Neutrophil (primary cell): ENCODE results near the gene IL7R.

Source experiments
- H3K27ac ChIP-seq: fragments of 200-600 bp; sonication (generic); 2 replicates; pipeline ENCODE4 v1.5.1; 2016; ENCODE audit warnings: mild to moderate bottlenecking, moderate library complexity
- H3K27me3 ChIP-seq: fragments of 200-600 bp; sonication (generic); 2 replicates; pipeline ENCODE4 v1.6.0; 2016; ENCODE audit warnings: mild to moderate bottlenecking
- H3K36me3 ChIP-seq: fragments of 200-600 bp; sonication (generic); 2 replicates; pipeline ENCODE4 v1.5.1; 2017
- H3K4me1 ChIP-seq, 2 experiments: fragments of 200-600 bp in 1 of 2; sonication (generic) in 1 of 2; 1 replicate in 1 of 2; 2 replicates in 1 of 2; pipeline versions ENCODE4 v1.5.1 to v1.6.1; 2013 to 2016; ENCODE audit warnings: low read depth in 1 of 2, low read length in 1 of 2, mild to moderate bottlenecking in 1 of 2, moderate library complexity in 1 of 2; ENCODE audit not compliant: control insufficient read depth in 1 of 2, insufficient read depth in 1 of 2
- H3K4me3 ChIP-seq, 2 experiments: fragments of 200-600 bp in 1 of 2; sonication (generic) in 1 of 2; 1 replicate in 1 of 2; 2 replicates in 1 of 2; pipeline ENCODE4 v1.5.1; 2013 to 2016; ENCODE audit warnings: low read depth in 1 of 2, low read length in 1 of 2, mild to moderate bottlenecking in 1 of 2, moderate library complexity in 1 of 2
- H3K9me3 ChIP-seq: fragments of 200-600 bp; sonication (generic); 2 replicates; pipeline ENCODE4 v1.5.1; 2016
- TF ChIP-seq, protein P1 (sequence below): fragments of 200-600 bp; sonication (generic); IDR thresholded peaks from 2 replicates; pipeline ENCODE4 v1.5.1; 2016; ENCODE audit warnings: antibody characterized with exemption

IL7R gene

DNA sequence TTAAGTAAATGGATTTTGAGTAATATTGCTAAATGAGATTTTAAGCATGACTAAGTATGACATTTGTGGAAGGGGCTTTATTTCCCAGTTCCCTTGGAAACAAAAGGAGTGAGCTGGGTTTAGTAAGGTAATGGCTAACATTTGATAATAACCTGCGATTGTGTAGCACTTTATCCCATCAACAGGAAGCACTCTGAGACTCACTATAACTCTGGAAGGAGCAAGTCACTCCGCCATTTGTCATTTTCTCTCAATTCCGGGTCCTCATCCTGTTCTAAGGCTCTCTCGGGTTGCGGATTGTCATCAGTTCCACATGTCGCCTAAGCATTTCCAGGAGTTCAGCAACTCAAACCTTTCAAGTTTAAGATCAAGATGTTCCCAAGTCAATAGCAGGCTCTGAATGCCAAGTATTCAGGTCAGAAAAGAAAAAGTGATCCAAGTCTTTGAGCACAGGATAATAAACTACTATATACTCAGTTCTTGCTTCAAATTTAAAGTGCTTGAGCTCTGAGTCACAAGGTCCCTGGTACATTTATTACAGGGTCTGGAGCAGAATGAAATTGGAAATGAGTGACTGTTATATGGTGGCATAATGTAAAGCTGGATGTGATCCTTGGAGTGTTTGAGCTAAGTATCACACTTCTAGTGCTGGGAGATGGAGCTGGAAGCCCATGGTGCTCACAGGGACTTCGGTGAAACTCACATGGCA, 42.4 kb downstream of the IL7R start:
- Histone ChIP-seq H3K4me1 (no peaks in the 10 kb centered on the region), H3K27me3 (no peaks in the 10 kb centered on the region), H3K36me3 (no peaks in the 10 kb centered on the region), H3K4me3 (no peak overlapping the region), H3K27ac (no peak overlapping the region), H3K9me3 (no peaks in the 10 kb centered on the region)
- TF ChIP-seq, protein P1, sequence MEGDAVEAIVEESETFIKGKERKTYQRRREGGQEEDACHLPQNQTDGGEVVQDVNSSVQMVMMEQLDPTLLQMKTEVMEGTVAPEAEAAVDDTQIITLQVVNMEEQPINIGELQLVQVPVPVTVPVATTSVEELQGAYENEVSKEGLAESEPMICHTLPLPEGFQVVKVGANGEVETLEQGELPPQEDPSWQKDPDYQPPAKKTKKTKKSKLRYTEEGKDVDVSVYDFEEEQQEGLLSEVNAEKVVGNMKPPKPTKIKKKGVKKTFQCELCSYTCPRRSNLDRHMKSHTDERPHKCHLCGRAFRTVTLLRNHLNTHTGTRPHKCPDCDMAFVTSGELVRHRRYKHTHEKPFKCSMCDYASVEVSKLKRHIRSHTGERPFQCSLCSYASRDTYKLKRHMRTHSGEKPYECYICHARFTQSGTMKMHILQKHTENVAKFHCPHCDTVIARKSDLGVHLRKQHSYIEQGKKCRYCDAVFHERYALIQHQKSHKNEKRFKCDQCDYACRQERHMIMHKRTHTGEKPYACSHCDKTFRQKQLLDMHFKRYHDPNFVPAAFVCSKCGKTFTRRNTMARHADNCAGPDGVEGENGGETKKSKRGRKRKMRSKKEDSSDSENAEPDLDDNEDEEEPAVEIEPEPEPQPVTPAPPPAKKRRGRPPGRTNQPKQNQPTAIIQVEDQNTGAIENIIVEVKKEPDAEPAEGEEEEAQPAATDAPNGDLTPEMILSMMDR: no peak

DNA sequence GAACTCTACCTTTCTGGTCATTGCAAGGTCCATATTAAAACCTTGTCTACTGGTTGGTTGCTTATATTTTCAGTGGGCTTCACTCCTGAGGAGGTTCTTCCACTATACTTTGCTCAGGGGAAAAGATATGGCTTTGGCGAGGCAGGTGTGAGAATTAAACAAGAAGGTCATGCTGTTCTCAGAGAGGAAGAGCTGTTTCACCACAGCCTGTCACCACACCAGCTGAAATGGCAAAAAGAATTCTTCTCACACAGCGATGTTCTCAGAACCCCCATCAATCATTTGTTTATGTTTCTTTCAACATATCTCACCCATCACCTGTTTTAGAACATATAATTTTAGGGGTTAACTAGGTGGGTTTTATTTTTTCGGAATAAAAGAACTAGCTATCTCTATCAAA, 43.1 kb downstream of the IL7R start:
- Histone ChIP-seq H3K9me3 (no peaks in the 10 kb centered on the region), H3K27ac (no peak overlapping the region), H3K27me3 (no peaks in the 10 kb centered on the region), H3K36me3 (no peaks in the 10 kb centered on the region), H3K4me3 (no peak overlapping the region), H3K4me1 (no peaks in the 10 kb centered on the region)
- TF ChIP-seq, protein P1: no peak

DNA sequence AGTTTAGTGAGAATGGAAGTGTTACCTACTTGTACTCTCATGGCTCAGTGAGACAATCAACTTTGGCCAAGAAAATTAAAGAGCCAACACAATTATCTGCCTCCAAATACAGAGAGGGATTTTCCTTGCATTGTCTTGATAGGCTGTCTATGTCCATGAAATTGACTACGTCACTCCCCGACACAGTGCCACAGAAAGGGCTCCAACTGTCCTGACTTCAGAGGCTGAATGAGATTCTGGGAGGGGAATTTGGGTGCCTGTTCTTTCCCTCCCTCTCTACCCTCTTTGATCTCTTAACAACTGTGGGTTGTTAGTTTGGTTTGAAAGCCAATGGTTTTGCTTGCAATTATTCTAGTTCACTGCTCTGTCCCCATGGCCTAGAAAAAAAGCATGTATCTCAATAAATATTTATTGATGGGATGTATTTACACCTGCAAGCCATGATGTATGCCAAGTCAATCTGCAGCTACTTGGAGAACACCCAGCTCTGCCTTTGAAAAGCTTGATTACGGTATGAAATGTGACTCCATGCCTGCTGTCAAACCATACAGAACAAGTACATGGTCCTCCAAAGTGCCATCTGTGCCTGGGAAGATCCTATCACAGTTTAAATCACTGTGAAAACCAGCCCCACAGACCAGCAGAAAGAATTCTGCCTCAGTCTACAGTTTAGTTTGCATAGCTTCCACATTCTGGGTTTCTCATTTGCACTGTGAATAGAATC, 44.4 kb downstream of the IL7R start:
- Histone ChIP-seq H3K27me3 (no peaks in the 10 kb centered on the region), H3K4me1 (no peaks in the 10 kb centered on the region), H3K36me3 (no peaks in the 10 kb centered on the region), H3K9me3 (no peaks in the 10 kb centered on the region), H3K4me3 (no peak overlapping the region), H3K27ac (no peak overlapping the region)
- TF ChIP-seq, protein P1: no peak

DNA sequence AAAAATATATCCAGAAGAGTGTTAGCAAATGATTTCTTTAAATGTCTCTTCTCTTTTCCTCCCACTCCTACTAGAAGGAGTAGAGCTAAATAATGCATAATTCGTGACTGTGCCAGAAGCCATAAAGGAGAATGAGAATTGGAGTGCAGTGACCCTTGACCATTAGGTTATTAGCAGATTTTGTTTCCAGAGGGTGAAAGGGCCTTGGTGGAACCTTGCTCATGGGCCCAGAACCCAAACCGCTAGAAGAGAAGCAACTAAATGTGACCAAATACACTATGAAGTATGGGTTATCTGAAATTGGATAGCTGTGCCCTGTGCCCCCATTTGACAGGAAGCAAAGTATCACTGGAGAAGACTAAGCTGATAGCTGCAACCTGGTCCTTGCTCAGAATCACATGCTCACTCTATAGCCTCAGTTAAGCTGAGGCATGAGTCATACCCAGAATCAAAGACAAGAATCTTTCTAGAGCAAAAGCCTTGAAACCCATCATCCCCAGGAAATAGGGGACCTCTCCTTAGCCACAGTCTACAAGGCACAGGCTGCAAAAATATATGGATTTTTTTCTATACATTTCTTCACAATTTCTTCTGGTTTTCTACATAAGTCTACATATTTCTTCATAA, 45.5 kb downstream of the IL7R start:
- TF ChIP-seq, protein P1: no peak
- no peaks in the 10 kb centered on the region for H3K36me3 ChIP-seq
- H3K9me3 ChIP-seq: no peaks in the 10 kb centered on the region
- H3K4me1 ChIP-seq: no peaks in the 10 kb centered on the region
- no peak overlapping the region for H3K4me3 ChIP-seq
- no peak overlapping the region for H3K27ac ChIP-seq
- H3K27me3 ChIP-seq: no peaks in the 10 kb centered on the region

DNA sequence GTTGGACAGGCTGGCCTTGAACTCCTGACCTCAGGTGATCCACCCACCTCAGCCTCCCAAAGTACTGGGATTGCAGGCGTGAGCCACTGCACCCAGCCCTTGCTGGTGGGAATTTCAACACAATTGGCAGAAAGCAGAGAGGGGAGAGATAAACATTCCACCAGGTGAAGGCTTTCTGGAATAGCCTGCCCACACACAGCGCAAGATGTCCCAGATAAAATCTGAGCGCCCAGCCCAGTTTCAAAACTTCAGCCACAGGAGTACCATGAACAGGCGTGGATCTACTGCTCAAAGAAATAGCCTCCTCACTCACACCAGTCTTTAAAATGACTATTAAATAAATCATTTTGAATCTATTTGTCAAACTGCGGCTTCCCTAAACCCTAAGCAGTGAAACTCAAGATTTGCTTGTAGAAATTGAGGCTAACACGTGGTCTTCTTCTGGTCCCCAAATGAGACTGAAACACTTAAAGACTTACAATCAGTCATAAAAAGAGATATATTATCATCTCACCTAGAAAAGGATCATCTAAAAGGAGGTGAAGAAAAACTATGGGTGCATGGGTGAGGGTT, 47.0 kb downstream of the IL7R start:
- Histone ChIP-seq H3K4me1 (no peaks in the 10 kb centered on the region), H3K4me3 (no peak overlapping the region), H3K36me3 (no peaks in the 10 kb centered on the region), H3K27ac (no peak overlapping the region), H3K27me3 (no peaks in the 10 kb centered on the region), H3K9me3 (no peaks in the 10 kb centered on the region)
- TF ChIP-seq, protein P1: no peak
